ENCODE results near the gene PRPSAP1.

GRCh38 chr17:76278268-76278908 lies 75.3 kb downstream of the PRPSAP1 start:
- no peak for TF ChIP-seq EP300 (IDR thresholded peaks at IDR 0.05; ENCODE audit: borderline replicate concordance)
- no peak for TF ChIP-seq REST (IDR thresholded peaks at IDR 0.05; ENCODE audit: low read depth)
- no peak for TF ChIP-seq CREB1 (IDR thresholded peaks at IDR 0.05; ENCODE audit: low read depth)
- no peak for TF ChIP-seq TCF12 (IDR thresholded peaks at IDR 0.05; ENCODE audit: low read depth)
- TF ChIP-seq ZBTB7A (IDR thresholded peaks at IDR 0.05; ENCODE audit: low read depth): no peak
- no peak for TF ChIP-seq MAX (IDR thresholded peaks at IDR 0.05)
- no peak for TF ChIP-seq YY1 (IDR thresholded peaks at IDR 0.05; ENCODE audit: low read depth)
- TF ChIP-seq FOXM1 (IDR thresholded peaks at IDR 0.05; ENCODE audit: borderline replicate concordance, low read depth): no peak
- no peak for TF ChIP-seq RAD21 (IDR thresholded peaks at IDR 0.05; ENCODE audit: low read depth)
- no peak for TF ChIP-seq USF1 (IDR thresholded peaks at IDR 0.05)
- no peak for TF ChIP-seq CEBPB (IDR thresholded peaks at IDR 0.05)
- no peak for TF ChIP-seq TAF1 (IDR thresholded peaks at IDR 0.05; ENCODE audit: low read depth)
